AG04450 (cell line): ENCODE results near the gene AHR. TPM values are rescaled to one million over a fixed set of nuclear protein-coding genes. Genes with fewer than 3 reads are reported as not detected.
"Not testable (repeated sequence)": the region's sequence is repeated elsewhere in the genome, so short reads cannot be mapped to it uniquely, and the experiment has no call there.

Source experiments
- CTCF ChIA-PET: fragments of 300-600, 350-600 bp; formaldehyde crosslinking; extraction: SDS; loops from one replicate; lab custom pipeline; 2022; ENCODE audit warnings: antibody characterized with exemption, inconsistent platforms; lab: Charles Lee
- POLR2A ChIA-PET: fragments of 350-600 bp; formaldehyde crosslinking; extraction: SDS; loops from one replicate; lab custom pipeline; 2021; ENCODE audit warnings: antibody characterized with exemption, inconsistent platforms; lab: Yijun Ruan, JAX
- DNase-seq: peaks from one replicate; pipeline ENCODE4 v3.0.0-alpha.2; 2011; ENCODE audit warnings: low read depth, low spot score
- H3K27ac ChIP-seq: one replicate; pipeline ENCODE4 v1.5.1; 2012; ENCODE audit warnings: low read depth, low read length, control low read depth
- H3K27me3 ChIP-seq: one replicate; pipeline ENCODE4 v1.6.0; 2012; ENCODE audit warnings: low read length; ENCODE audit not compliant: control insufficient read depth, insufficient read depth
- H3K4me3 ChIP-seq: 2 replicates; pipeline ENCODE4 v1.5.1; 2011; ENCODE audit warnings: mild to moderate bottlenecking, low read depth, low read length, control low read depth
- H3K9me3 ChIP-seq: 2 replicates; pipeline ENCODE4 v1.5.1; 2012; ENCODE audit warnings: low read length; ENCODE audit not compliant: control insufficient read depth, insufficient read depth
- polyA plus RNA-seq: library from polyadenylated mRNA; depleted of rRNA; stranded (reverse); fragments of >200 nt; gene quantifications from 2 replicates; pipeline ENCODE4 v1.2.3, GENCODE V29; 2011
- small RNA-seq: library from RNA; depleted of rRNA; stranded (forward); fragments of <200 nt; gene quantifications from one replicate; pipeline ENCODE3, GENCODE V24; 2012; ENCODE audit warnings: low read depth; ENCODE audit not compliant: insufficient read length
- TF ChIP-seq, protein P1 (sequence below): IDR thresholded peaks from 2 replicates; pipeline ENCODE4 v1.5.1; 2011; ENCODE audit warnings: low read depth, low read length, control low read depth, inconsistent platforms

AHR gene
- polyA plus RNA-seq, 1 experiment: 9.8 TPM

DNA sequence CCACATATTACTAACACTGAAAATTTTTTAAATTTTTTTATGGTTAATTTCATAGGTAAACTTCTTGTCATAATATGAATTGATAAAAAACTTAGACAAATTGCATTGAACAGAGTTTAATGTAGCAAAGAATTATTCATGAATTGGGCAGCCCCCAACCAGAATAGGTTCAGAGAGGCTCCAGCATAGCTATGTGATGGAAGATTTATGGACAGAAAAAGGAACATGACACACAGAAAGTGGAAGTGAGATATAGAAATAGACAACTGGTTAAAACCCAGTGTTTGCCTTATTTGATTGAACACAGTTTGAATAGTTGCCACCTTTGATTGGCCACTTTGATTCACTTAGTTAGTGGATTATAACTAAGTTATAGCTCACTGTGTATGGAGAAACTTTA, 87.2 kb downstream of the AHR start:
- no peaks in the 10 kb centered on the region for H3K27me3 ChIP-seq
- H3K4me3 ChIP-seq: no peak overlapping the region
- CTCF ChIA-PET: no interaction called here
- TF ChIP-seq, protein P1, sequence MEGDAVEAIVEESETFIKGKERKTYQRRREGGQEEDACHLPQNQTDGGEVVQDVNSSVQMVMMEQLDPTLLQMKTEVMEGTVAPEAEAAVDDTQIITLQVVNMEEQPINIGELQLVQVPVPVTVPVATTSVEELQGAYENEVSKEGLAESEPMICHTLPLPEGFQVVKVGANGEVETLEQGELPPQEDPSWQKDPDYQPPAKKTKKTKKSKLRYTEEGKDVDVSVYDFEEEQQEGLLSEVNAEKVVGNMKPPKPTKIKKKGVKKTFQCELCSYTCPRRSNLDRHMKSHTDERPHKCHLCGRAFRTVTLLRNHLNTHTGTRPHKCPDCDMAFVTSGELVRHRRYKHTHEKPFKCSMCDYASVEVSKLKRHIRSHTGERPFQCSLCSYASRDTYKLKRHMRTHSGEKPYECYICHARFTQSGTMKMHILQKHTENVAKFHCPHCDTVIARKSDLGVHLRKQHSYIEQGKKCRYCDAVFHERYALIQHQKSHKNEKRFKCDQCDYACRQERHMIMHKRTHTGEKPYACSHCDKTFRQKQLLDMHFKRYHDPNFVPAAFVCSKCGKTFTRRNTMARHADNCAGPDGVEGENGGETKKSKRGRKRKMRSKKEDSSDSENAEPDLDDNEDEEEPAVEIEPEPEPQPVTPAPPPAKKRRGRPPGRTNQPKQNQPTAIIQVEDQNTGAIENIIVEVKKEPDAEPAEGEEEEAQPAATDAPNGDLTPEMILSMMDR: no peak
- POLR2A ChIA-PET: no interaction called here
- no peak for DNase-seq
- no peak overlapping the region for H3K27ac ChIP-seq
- no peaks in the 10 kb centered on the region for H3K9me3 ChIP-seq

DNA sequence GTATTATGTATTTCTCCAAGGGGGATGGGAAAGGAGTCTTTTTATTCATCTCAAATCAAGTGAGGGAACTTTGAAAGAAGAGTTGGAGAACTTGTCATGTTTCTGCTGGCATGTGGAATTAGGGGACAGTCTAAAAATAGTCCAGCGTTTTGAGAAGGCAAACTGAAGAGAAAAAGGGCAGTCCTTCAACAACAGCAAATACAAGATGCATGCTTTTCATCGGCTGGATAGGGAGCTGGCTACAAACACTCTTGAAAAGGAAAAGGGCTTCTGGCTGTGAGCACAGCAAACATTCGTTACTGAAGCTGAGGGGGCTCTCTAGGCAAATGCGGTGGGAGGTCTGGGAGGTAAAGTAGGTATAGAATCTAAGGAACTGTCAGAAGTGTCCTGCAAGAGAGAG, 91.9 kb downstream of the AHR start:
- POLR2A ChIA-PET: no interaction called here
- TF ChIP-seq, protein P1: no peak
- Histone ChIP-seq H3K4me3 (no peak overlapping the region), H3K27ac (no peak overlapping the region), H3K9me3 (peaks cover 7% of the 10 kb centered on the region), H3K27me3 (no peaks in the 10 kb centered on the region)
- DNase-seq: no peak
- CTCF ChIA-PET: no interaction called here

DNA sequence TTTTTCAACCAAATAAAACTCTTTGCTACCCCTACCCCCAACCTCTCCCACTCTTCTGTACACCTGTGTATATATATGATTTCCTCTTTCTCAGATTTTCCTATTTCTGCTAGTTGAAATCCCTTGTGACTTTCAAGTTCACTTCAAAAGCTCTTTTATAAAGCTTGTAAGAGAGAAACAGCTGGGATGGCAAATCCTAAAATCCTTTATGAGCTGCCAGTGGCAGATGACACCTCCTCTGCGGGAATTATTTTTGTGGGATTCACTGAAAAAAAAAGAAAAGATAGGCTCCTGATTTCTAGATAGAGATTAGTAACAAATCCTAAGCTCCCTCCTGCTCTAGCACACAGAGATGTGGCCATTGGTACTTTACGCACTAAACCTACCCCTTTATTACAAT, 92.9 kb downstream of the AHR start:
- Histone ChIP-seq H3K27me3 (no peaks in the 10 kb centered on the region), H3K9me3 (peaks cover 7% of the 10 kb centered on the region), H3K27ac (no peak overlapping the region), H3K4me3 (no peak overlapping the region)
- ChIA-PET CTCF (no interaction called here), POLR2A (no interaction called here)
- no peak for DNase-seq
- TF ChIP-seq, protein P1: no peak

DNA sequence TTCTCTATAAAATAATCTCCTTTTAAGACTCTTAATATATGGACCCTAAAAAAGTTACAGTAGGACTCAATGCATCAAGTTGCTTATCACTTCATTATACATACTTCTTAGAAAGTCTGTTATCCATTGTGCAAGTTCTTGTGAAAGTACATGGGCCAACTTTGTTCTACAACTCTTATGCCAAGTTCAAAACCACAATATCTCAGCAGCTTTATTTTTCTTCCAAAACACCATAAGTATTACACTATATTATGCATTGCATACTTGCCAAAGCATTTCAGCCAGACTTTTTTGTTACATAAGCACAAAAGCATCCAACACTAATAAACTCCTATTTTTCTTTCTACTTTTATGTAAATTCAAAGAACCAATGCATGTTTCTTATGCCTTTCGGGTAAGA, 94.4 kb downstream of the AHR start:
- H3K27ac ChIP-seq: no peak overlapping the region
- H3K4me3 ChIP-seq: no peak overlapping the region
- CTCF ChIA-PET: no interaction called here
- H3K9me3 ChIP-seq: peaks cover 7% of the 10 kb centered on the region
- TF ChIP-seq, protein P1: no peak
- no peaks in the 10 kb centered on the region for H3K27me3 ChIP-seq
- POLR2A ChIA-PET: no interaction called here
- peak; percentile 48 for DNase-seq

DNA sequence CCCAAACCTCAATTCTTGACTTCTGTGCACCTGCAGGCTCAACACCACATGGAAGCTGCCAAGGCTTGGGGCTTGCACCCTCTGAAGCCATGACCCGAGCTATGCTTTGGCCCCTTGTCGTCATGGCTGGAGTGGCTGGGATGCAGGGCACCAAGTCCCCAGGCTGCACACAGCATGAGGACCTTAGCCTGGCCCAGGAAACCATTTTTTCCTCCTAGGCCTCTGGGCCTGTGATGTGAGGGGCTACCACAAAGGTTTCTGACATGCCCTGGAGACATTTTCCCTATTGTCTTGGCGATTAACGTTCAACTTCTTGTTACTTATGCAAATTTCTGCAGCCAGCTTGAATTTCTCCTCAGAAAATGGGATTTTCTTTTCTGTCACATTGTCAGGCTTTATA, 96.1 kb downstream of the AHR start:
- POLR2A ChIA-PET, DNase-seq, H3K9me3 ChIP-seq, H3K27me3 ChIP-seq, H3K27ac ChIP-seq, H3K4me3 ChIP-seq, CTCF ChIA-PET: not testable (repeated sequence)

Small RNA genes lying within 50 kb of the gene (small RNA-seq; reads per million reads assigned to genes)
- not detected for gene RF00092
